ENCODE measurements around the gene EPHB2. TPM values are rescaled to one million over a fixed set of nuclear protein-coding genes. Genes with fewer than 3 reads are reported as not detected.
"Not testable (repeated sequence)": the region's sequence is repeated elsewhere in the genome, so short reads cannot be mapped to it uniquely, and the experiment has no call there.

EPHB2 gene
- total RNA-seq, 6 experiments from 2014 or later: 0.24 to 1.8 (median 0.62) TPM

GRCh38 chr1:22944346-22945055, 233.9 kb downstream of the EPHB2 start:
- Histone ChIP-seq H3K4me1 (no peaks in the 10 kb centered on the region), H3K27ac (no peak overlapping the region), H3K27me3 (no peaks in the 10 kb centered on the region), H3K36me3 (no peaks in the 10 kb centered on the region), H3K4me3 (no peak overlapping the region), H3K9me3 (no peaks in the 10 kb centered on the region)
- WGBS (ENCODE audit: insufficient coverage, low coverage, low lambda C conversion rate, missing lambda C conversion rate): 93% methylated on average over 4 of the region's 4 CpGs
- DNase-seq: no peak
- ATAC-seq: no peak
- intact Hi-C loops (cut with DNase I): no loop called here
- TF ChIP-seq CTCF (IDR thresholded peaks at IDR 0.05): no peak

GRCh38 chr1:22945171-22945570, 234.5 kb downstream of the EPHB2 start:
- intact Hi-C loops (cut with DNase I); ATAC-seq; H3K4me3 ChIP-seq; H3K27me3 ChIP-seq; H3K9me3 ChIP-seq; H3K36me3 ChIP-seq; H3K4me1 ChIP-seq; DNase-seq; H3K27ac ChIP-seq: not testable (repeated sequence)
- WGBS (ENCODE audit: insufficient coverage, low coverage, low lambda C conversion rate, missing lambda C conversion rate): 93% methylated on average over 4 of the region's 5 CpGs

- H3K27ac ChIP-seq: no peak overlapping the region
- H3K4me1 ChIP-seq: no peaks in the 10 kb centered on the region
- H3K9me3 ChIP-seq: no peaks in the 10 kb centered on the region
- ATAC-seq: no peak
- no peak for DNase-seq
- WGBS (ENCODE audit: insufficient coverage, low coverage, low lambda C conversion rate, missing lambda C conversion rate): 60% methylated on average over 5 of the region's 5 CpGs
- TF ChIP-seq POLR2A (IDR thresholded peaks at IDR 0.05): no peak
- no peak for TF ChIP-seq CTCF (IDR thresholded peaks at IDR 0.05)
- H3K4me3 ChIP-seq: no peak overlapping the region
- H3K27me3 ChIP-seq: no peaks in the 10 kb centered on the region
- intact Hi-C loops (cut with DNase I): loop anchor here in 1 of 2 donors (10.0 kb wide), 1 partner anchor 245 kb away; no protein-coding TSS in a partner anchor
- no peaks in the 10 kb centered on the region for H3K36me3 ChIP-seq
Measured at GRCh38 chr1:22949822-22950331, 239.2 kb downstream of the EPHB2 start.

GRCh38 chr1:22951796-22952195, 241.2 kb downstream of the EPHB2 start:
- WGBS (ENCODE audit: insufficient coverage, low coverage, low lambda C conversion rate, missing lambda C conversion rate): 55% methylated on average over 3 of the region's 3 CpGs
- Histone ChIP-seq H3K27me3 (no peaks in the 10 kb centered on the region), H3K27ac (no peak overlapping the region), H3K4me1 (no peaks in the 10 kb centered on the region), H3K9me3 (no peaks in the 10 kb centered on the region), H3K36me3 (no peaks in the 10 kb centered on the region), H3K4me3 (no peak overlapping the region)
- ATAC-seq (no peak), DNase-seq (no peak)
- intact Hi-C loops (cut with DNase I): loop anchor here in 1 of 2 donors (10.0 kb wide), 1 partner anchor 247 kb away; no protein-coding TSS in a partner anchor
- TF ChIP-seq CTCF (IDR thresholded peaks at IDR 0.05): no peak
- no peak for TF ChIP-seq POLR2A (IDR thresholded peaks at IDR 0.05)

- no peak for ATAC-seq
- H3K36me3 ChIP-seq: no peaks in the 10 kb centered on the region
- H3K4me1 ChIP-seq: no peaks in the 10 kb centered on the region
- intact Hi-C loops (cut with DNase I): loop anchor here in 1 of 2 donors (10.0 kb wide), 1 partner anchor 248 kb away; no protein-coding TSS in a partner anchor
- H3K9me3 ChIP-seq: no peaks in the 10 kb centered on the region
- no peak overlapping the region for H3K4me3 ChIP-seq
- H3K27me3 ChIP-seq: no peaks in the 10 kb centered on the region
- 86% methylated on average over 5 of the region's 5 CpGs for WGBS (ENCODE audit: insufficient coverage, low coverage, low lambda C conversion rate, missing lambda C conversion rate)
- TF ChIP-seq CTCF (IDR thresholded peaks at IDR 0.05): no peak
- TF ChIP-seq POLR2A (IDR thresholded peaks at IDR 0.05): no peak
- no peak overlapping the region for H3K27ac ChIP-seq
- no peak for DNase-seq
Measured at GRCh38 chr1:22952694-22953056, 242.0 kb downstream of the EPHB2 start.
